ENCODE data around the gene CMSS1. TPM values are rescaled to one million over a fixed set of nuclear protein-coding genes. Genes with fewer than 3 reads are reported as not detected.

Gene CMSS1
- total and polyA plus RNA-seq, 2 of the 13 experiments (the other 11 are each of a cell fraction or from before 2014, with no cell fraction given): 6.4 to 48.7 TPM

DNA sequence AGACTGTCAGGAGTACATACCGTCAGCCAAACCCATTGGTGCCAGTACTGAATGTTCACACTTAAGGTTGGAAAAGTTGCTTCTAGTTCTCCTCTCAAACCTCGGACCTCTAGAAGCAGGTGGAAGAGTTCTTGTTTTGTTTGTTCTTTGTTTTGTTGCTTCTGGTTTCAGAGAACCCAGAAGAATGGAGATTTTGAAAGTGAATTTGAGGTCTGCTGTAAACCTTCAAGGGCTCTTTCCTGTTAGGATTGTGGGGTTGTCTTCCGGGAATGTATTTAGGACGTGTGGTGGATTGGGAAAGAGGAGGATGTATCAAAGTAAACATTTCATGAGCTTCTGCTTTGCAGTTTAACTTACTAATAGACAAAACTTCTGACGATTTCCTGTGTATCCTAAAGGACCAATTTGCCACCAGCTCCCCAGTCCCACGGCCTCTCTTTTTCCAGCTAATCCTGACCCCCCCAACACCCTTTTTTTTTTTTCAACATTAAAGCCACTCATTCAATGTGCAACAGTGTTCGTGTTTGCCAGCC, 246.3 kb downstream of the CMSS1 start (continued):
- no peak for TF ChIP-seq ARHGAP35 (CRISPR knock-in tag; IDR thresholded peaks at IDR 0.05; ENCODE audit: borderline replicate concordance)
- no peak; the same call in 1 of the 2 replicates for TF ChIP-seq MBD4 (IDR thresholded peaks at IDR 0.05; ENCODE audit: borderline replicate concordance, low read length)
- TF ChIP-seq, protein P1, sequence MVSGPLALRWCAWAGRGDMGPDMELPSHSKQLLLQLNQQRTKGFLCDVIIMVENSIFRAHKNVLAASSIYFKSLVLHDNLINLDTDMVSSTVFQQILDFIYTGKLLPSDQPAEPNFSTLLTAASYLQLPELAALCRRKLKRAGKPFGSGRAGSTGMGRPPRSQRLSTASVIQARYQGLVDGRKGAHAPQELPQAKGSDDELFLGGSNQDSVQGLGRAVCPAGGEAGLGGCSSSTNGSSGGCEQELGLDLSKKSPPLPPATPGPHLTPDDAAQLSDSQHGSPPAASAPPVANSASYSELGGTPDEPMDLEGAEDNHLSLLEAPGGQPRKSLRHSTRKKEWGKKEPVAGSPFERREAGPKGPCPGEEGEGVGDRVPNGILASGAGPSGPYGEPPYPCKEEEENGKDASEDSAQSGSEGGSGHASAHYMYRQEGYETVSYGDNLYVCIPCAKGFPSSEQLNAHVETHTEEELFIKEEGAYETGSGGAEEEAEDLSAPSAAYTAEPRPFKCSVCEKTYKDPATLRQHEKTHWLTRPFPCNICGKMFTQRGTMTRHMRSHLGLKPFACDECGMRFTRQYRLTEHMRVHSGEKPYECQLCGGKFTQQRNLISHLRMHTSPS (CRISPR knock-in tag; IDR thresholded peaks at IDR 0.05; ENCODE audit: low read depth): no peak
- no peak for TF ChIP-seq NR2F6 (IDR thresholded peaks at IDR 0.05)
- TF ChIP-seq NR2F6 (CRISPR knock-in tag; IDR thresholded peaks at IDR 0.05): peak; percentile 48; the same call in 1 of the 2 replicates
- TF ChIP-seq, protein P2, sequence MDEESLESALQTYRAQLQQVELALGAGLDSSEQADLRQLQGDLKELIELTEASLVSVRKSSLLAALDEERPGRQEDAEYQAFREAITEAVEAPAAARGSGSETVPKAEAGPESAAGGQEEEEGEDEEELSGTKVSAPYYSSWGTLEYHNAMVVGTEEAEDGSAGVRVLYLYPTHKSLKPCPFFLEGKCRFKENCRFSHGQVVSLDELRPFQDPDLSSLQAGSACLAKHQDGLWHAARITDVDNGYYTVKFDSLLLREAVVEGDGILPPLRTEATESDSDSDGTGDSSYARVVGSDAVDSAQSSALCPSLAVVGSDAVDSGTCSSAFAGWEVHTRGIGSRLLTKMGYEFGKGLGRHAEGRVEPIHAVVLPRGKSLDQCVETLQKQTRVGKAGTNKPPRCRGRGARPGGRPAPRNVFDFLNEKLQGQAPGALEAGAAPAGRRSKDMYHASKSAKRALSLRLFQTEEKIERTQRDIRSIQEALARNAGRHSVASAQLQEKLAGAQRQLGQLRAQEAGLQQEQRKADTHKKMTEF (CRISPR knock-in tag; IDR thresholded peaks at IDR 0.05): peak; percentile 88
- TF ChIP-seq FOXO1 (CRISPR knock-in tag; IDR thresholded peaks at IDR 0.05): peak; percentile 85
- TF ChIP-seq IKZF4 (CRISPR knock-in tag; IDR thresholded peaks at IDR 0.05; ENCODE audit: borderline replicate concordance, low read depth, not compliant biosample characterization): no peak
- TF ChIP-seq, protein P3, sequence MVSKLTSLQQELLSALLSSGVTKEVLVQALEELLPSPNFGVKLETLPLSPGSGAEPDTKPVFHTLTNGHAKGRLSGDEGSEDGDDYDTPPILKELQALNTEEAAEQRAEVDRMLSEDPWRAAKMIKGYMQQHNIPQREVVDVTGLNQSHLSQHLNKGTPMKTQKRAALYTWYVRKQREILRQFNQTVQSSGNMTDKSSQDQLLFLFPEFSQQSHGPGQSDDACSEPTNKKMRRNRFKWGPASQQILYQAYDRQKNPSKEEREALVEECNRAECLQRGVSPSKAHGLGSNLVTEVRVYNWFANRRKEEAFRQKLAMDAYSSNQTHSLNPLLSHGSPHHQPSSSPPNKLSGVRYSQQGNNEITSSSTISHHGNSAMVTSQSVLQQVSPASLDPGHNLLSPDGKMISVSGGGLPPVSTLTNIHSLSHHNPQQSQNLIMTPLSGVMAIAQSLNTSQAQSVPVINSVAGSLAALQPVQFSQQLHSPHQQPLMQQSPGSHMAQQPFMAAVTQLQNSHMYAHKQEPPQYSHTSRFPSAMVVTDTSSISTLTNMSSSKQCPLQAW (CRISPR knock-in tag; IDR thresholded peaks at IDR 0.05): 0 out of 2 replicates have a peak, but pooled peaks have one; percentile 36
- no peak for TF ChIP-seq ZNF782 (CRISPR knock-in tag; IDR thresholded peaks at IDR 0.05; ENCODE audit: borderline replicate concordance)
- TF ChIP-seq ZNF75D (CRISPR knock-in tag; IDR thresholded peaks at IDR 0.05; ENCODE audit: borderline replicate concordance): no peak
- TF ChIP-seq PLRG1 (conservative IDR thresholded peaks at IDR 0.05): no peak
- TF ChIP-seq, protein P4, sequence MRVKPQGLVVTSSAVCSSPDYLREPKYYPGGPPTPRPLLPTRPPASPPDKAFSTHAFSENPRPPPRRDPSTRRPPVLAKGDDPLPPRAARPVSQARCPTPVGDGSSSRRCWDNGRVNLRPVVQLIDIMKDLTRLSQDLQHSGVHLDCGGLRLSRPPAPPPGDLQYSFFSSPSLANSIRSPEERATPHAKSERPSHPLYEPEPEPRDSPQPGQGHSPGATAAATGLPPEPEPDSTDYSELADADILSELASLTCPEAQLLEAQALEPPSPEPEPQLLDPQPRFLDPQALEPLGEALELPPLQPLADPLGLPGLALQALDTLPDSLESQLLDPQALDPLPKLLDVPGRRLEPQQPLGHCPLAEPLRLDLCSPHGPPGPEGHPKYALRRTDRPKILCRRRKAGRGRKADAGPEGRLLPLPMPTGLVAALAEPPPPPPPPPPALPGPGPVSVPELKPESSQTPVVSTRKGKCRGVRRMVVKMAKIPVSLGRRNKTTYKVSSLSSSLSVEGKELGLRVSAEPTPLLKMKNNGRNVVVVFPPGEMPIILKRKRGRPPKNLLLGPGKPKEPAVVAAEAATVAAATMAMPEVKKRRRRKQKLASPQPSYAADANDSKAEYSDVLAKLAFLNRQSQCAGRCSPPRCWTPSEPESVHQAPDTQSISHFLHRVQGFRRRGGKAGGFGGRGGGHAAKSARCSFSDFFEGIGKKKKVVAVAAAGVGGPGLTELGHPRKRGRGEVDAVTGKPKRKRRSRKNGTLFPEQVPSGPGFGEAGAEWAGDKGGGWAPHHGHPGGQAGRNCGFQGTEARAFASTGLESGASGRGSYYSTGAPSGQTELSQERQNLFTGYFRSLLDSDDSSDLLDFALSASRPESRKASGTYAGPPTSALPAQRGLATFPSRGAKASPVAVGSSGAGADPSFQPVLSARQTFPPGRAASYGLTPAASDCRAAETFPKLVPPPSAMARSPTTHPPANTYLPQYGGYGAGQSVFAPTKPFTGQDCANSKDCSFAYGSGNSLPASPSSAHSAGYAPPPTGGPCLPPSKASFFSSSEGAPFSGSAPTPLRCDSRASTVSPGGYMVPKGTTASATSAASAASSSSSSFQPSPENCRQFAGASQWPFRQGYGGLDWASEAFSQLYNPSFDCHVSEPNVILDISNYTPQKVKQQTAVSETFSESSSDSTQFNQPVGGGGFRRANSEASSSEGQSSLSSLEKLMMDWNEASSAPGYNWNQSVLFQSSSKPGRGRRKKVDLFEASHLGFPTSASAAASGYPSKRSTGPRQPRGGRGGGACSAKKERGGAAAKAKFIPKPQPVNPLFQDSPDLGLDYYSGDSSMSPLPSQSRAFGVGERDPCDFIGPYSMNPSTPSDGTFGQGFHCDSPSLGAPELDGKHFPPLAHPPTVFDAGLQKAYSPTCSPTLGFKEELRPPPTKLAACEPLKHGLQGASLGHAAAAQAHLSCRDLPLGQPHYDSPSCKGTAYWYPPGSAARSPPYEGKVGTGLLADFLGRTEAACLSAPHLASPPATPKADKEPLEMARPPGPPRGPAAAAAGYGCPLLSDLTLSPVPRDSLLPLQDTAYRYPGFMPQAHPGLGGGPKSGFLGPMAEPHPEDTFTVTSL (CRISPR knock-in tag; IDR thresholded peaks at IDR 0.05; ENCODE audit: borderline replicate concordance): peak; percentile 82; the same call in 1 of the 2 replicates
- no peak for TF ChIP-seq SRF (IDR thresholded peaks at IDR 0.05; ENCODE audit: low read depth, low read length)
- no peak for TF ChIP-seq JUNB (CRISPR knock-in tag; IDR thresholded peaks at IDR 0.05; ENCODE audit: borderline replicate concordance)
- no peak for TF ChIP-seq SIN3A (IDR thresholded peaks at IDR 0.05; ENCODE audit: borderline replicate concordance, low read depth, low read length)
- TF ChIP-seq ZNF136 (CRISPR knock-in tag; IDR thresholded peaks at IDR 0.05; ENCODE audit: low read depth): no peak
- TF ChIP-seq NFATC3 (CRISPR knock-in tag; IDR thresholded peaks at IDR 0.05): no peak
- peak; percentile 39; the same call in 1 of the 2 replicates for TF ChIP-seq SIX1 (CRISPR knock-in tag; IDR thresholded peaks at IDR 0.05; ENCODE audit: borderline replicate concordance)
- TF ChIP-seq RNF2 (conservative IDR thresholded peaks at IDR 0.05; ENCODE audit: low read depth): no peak

Data from HepG2 (cell line).